ENCODE data around the gene KRT40.

Gene KRT40

GRCh38 chr17:40950176-40950575 lies 34.0 kb downstream of the KRT40 start:
- Histone ChIP-seq H3K9ac (ENCODE audit: low read depth, low read length, poor library complexity, severe bottlenecking) (no peak overlapping the region), H3F3A (ENCODE audit: low read depth) (no peaks in the 10 kb centered on the region), H3K4me2 (ENCODE audit: low read depth, low read length, poor library complexity, severe bottlenecking) (no peak overlapping the region), H4K20me1 (ENCODE audit: insufficient read depth, low read length, poor library complexity, severe bottlenecking) (no peaks in the 10 kb centered on the region), H3K4me3 (ENCODE audit: low read length, poor library complexity, severe bottlenecking) (no peak overlapping the region), H3K9me2 (replicated peaks; ENCODE audit: low read depth, low read length) (no peaks in the 10 kb centered on the region), H3K27me3 (ENCODE audit: insufficient read depth, low read length, poor library complexity, severe bottlenecking) (peaks cover 6% of the 10 kb centered on the region), H3K36me3 (ENCODE audit: insufficient read depth, low read length) (no peaks in the 10 kb centered on the region), H3K9me3 (ENCODE audit: insufficient read depth, low read depth, low read length) (no peaks in the 10 kb centered on the region), H3K4me1 (ENCODE audit: insufficient read depth, low read length, poor library complexity, severe bottlenecking) (no peaks in the 10 kb centered on the region), H3K79me2 (ENCODE audit: insufficient read depth, low read length) (no peaks in the 10 kb centered on the region), H2AFZ (ENCODE audit: low read length) (no peak overlapping the region)
- TF ChIP-seq EZH2phosphoT487 (IDR thresholded peaks at IDR 0.05; ENCODE audit: borderline replicate concordance) (no peak), CTCF (conservative IDR thresholded peaks at IDR 0.05; ENCODE audit: low read length) (no peak)

DNA sequence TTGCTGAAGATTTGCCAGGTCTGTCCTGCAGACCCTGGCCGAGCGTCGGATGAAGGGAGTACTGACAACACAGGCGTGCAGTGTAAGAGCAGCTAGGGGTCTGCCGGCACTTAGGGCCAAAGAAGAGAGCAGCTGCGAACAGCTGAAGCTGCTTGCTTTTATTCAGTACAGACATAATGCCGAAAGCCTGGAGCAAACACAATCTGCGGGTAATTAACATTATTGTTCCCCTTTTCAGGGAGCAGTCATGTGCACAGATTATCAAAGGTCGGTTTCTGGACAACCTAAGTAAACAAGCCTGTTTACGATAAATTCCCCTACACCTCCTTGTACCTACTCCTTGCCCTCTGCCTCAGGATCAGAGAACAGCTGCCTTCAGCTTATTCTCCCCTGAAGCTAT lies 34.7 kb downstream of the KRT40 start:
- no peak overlapping the region for H3K4me2 ChIP-seq (ENCODE audit: low read depth, low read length, poor library complexity, severe bottlenecking)

GRCh38 chr17:40947929-40948328 lies 36.2 kb downstream of the KRT40 start:
- no peaks in the 10 kb centered on the region for H3K79me2 ChIP-seq (ENCODE audit: insufficient read depth, low read length)
- H3K4me2 ChIP-seq (ENCODE audit: low read depth, low read length, poor library complexity, severe bottlenecking) = no peak overlapping the region
- TF ChIP-seq CTCF (conservative IDR thresholded peaks at IDR 0.05; ENCODE audit: low read length) = no peak
- TF ChIP-seq EZH2phosphoT487 (IDR thresholded peaks at IDR 0.05; ENCODE audit: borderline replicate concordance) = no peak
- no peaks in the 10 kb centered on the region for H3K36me3 ChIP-seq (ENCODE audit: insufficient read depth, low read length)
- H3K4me1 ChIP-seq (ENCODE audit: insufficient read depth, low read length, poor library complexity, severe bottlenecking) = no peaks in the 10 kb centered on the region
- H3K27me3 ChIP-seq (ENCODE audit: insufficient read depth, low read length, poor library complexity, severe bottlenecking) = peaks cover under 1% of the 10 kb centered on the region
- no peak overlapping the region for H3K4me3 ChIP-seq (ENCODE audit: low read length, poor library complexity, severe bottlenecking)
- H3K9me3 ChIP-seq (ENCODE audit: insufficient read depth, low read depth, low read length) = no peaks in the 10 kb centered on the region
- no peaks in the 10 kb centered on the region for H3K9me2 ChIP-seq (replicated peaks; ENCODE audit: low read depth, low read length)
- no peak overlapping the region for H3K9ac ChIP-seq (ENCODE audit: low read depth, low read length, poor library complexity, severe bottlenecking)
- no peak overlapping the region for H2AFZ ChIP-seq (ENCODE audit: low read length)
- no peaks in the 10 kb centered on the region for H3F3A ChIP-seq (ENCODE audit: low read depth)
- no peaks in the 10 kb centered on the region for H4K20me1 ChIP-seq (ENCODE audit: insufficient read depth, low read length, poor library complexity, severe bottlenecking)

More for the DNA sequence above, 34.7 kb downstream of the KRT40 start:
- H3K4me1 ChIP-seq (ENCODE audit: insufficient read depth, low read length, poor library complexity, severe bottlenecking) = no peaks in the 10 kb centered on the region
- H4K20me1 ChIP-seq (ENCODE audit: insufficient read depth, low read length, poor library complexity, severe bottlenecking) = no peaks in the 10 kb centered on the region
- no peaks in the 10 kb centered on the region for H3K36me3 ChIP-seq (ENCODE audit: insufficient read depth, low read length)
- H3K79me2 ChIP-seq (ENCODE audit: insufficient read depth, low read length) = no peaks in the 10 kb centered on the region
- H3K9me3 ChIP-seq (ENCODE audit: insufficient read depth, low read depth, low read length) = no peaks in the 10 kb centered on the region
- no peak overlapping the region for H2AFZ ChIP-seq (ENCODE audit: low read length)
- no peaks in the 10 kb centered on the region for H3K9me2 ChIP-seq (replicated peaks; ENCODE audit: low read depth, low read length)
- H3K27me3 ChIP-seq (ENCODE audit: insufficient read depth, low read length, poor library complexity, severe bottlenecking) = peaks cover 6% of the 10 kb centered on the region
- no peaks in the 10 kb centered on the region for H3F3A ChIP-seq (ENCODE audit: low read depth)
- no peak for TF ChIP-seq CTCF (conservative IDR thresholded peaks at IDR 0.05; ENCODE audit: low read length)
- H3K9ac ChIP-seq (ENCODE audit: low read depth, low read length, poor library complexity, severe bottlenecking) = no peak overlapping the region
- H3K4me3 ChIP-seq (ENCODE audit: low read length, poor library complexity, severe bottlenecking) = no peak overlapping the region

Measured in Loucy (cell line).